Liver (tissue), 3 donors: ENCODE measurements around the gene XYLT1.

Experiments used
- CTCF ChIP-seq: fragments of 150-350 bp; IDR thresholded peaks from 2 replicates; pipeline ENCODE4 v1.5.1; 2017; ENCODE audit warnings: improper control_type of control experiment, low read depth, low read length; ENCODE audit not compliant: missing input control
- TAF1 ChIP-seq: conservative IDR thresholded peaks from 2 replicates; pipeline ENCODE4 v1.6.1; 2016; ENCODE audit warnings: antibody characterized with exemption, mild to moderate bottlenecking
- YY1 ChIP-seq: IDR thresholded peaks from 2 replicates; pipeline ENCODE4 v1.6.1; 2016; ENCODE audit warnings: antibody characterized with exemption, mild to moderate bottlenecking
- TF ChIP-seq, protein P1 (sequence below): IDR thresholded peaks from 2 replicates; pipeline ENCODE4 v1.6.1; 2016; ENCODE audit warnings: antibody characterized with exemption
- donor health status: healthy.
- donor health status: healthy.

DNA sequence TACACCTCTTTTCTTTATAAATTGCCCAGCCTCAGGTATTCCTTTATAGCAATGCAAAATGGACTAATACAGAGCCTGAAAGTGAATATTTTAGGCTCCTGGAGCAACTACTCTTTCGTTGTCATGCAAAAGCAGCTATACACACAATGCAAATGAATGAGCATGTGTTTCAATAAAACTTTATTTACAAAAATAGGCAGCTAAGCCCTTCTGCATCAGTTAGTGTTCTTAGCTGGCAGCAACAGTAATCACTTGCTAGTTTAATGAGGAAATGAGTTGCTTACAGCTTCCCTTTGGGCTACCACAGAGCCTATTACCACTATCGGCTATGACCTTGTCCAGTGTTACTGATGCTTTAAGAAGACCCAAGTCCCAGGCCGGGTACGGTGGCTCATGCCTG lies 402.9 kb downstream of the XYLT1 start:
- TF ChIP-seq TAF1 (no peak), CTCF (no peak), YY1 (no peak)
- TF ChIP-seq, protein P1, sequence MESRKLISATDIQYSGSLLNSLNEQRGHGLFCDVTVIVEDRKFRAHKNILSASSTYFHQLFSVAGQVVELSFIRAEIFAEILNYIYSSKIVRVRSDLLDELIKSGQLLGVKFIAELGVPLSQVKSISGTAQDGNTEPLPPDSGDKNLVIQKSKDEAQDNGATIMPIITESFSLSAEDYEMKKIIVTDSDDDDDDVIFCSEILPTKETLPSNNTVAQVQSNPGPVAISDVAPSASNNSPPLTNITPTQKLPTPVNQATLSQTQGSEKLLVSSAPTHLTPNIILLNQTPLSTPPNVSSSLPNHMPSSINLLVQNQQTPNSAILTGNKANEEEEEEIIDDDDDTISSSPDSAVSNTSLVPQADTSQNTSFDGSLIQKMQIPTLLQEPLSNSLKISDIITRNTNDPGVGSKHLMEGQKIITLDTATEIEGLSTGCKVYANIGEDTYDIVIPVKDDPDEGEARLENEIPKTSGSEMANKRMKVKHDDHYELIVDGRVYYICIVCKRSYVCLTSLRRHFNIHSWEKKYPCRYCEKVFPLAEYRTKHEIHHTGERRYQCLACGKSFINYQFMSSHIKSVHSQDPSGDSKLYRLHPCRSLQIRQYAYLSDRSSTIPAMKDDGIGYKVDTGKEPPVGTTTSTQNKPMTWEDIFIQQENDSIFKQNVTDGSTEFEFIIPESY: no peak
